Fibroblast of lung (primary cell): ENCODE data around the gene STK4.

Experiments
- EZH2 ChIP-seq: IDR thresholded peaks from 2 replicates; pipeline ENCODE4 v1.5.1; 2012; ENCODE audit warnings: low read length, control low read depth, mild to moderate bottlenecking; ENCODE audit errors: missing control alignments
- TF ChIP-seq, protein P1 (sequence below), 2 donors: IDR thresholded peaks in 1 of 2; conservative IDR thresholded peaks in 1 of 2; 1 replicate in 1 of 2; 2 replicates in 1 of 2; pipeline ENCODE4 v1.5.1; 2011 to 2012; ENCODE audit warnings: low read length in 2 of 2, control low read depth in 1 of 2, inconsistent platforms in 1 of 2, low read depth in 1 of 2, mild to moderate bottlenecking in 1 of 2

DNA sequence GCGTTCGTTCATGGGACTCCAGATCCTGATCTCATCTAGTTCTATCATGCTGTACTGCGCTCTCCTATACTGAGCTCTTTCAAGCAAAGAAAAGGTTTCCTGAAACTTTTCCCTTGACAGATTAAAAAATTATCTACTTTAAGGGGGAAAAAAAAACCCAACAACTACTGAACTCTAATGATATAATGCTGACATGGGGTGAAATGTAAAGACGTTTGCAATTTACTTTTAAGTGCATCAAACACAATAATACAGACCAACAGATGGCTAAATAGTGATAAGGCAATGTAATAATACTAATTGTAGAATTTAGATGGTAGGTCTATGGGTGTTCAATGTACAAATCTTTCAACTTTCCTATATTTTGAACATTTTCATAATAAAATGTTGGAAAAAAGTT lies 22.5 kb upstream of the STK4 start:
- TF ChIP-seq, protein P1, sequence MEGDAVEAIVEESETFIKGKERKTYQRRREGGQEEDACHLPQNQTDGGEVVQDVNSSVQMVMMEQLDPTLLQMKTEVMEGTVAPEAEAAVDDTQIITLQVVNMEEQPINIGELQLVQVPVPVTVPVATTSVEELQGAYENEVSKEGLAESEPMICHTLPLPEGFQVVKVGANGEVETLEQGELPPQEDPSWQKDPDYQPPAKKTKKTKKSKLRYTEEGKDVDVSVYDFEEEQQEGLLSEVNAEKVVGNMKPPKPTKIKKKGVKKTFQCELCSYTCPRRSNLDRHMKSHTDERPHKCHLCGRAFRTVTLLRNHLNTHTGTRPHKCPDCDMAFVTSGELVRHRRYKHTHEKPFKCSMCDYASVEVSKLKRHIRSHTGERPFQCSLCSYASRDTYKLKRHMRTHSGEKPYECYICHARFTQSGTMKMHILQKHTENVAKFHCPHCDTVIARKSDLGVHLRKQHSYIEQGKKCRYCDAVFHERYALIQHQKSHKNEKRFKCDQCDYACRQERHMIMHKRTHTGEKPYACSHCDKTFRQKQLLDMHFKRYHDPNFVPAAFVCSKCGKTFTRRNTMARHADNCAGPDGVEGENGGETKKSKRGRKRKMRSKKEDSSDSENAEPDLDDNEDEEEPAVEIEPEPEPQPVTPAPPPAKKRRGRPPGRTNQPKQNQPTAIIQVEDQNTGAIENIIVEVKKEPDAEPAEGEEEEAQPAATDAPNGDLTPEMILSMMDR (conservative IDR thresholded peaks at IDR 0.05 in 1 of 2, IDR thresholded peaks at IDR 0.05 in 1 of 2; ENCODE audit: low read depth in 1 of 2, low read length in 2 of 2), result no peak
- TF ChIP-seq EZH2, result no peak
